Retina (tissue), 1 donor: ENCODE results near the gene AMN.
"Not testable (repeated sequence)": the region's sequence is repeated elsewhere in the genome, so short reads cannot be mapped to it uniquely, and the experiment has no call there.

Source experiments
- DNase-seq: peaks from one replicate; pipeline ENCODE4 v3.0.0-alpha.2; 2016

The AMN gene

DNA sequence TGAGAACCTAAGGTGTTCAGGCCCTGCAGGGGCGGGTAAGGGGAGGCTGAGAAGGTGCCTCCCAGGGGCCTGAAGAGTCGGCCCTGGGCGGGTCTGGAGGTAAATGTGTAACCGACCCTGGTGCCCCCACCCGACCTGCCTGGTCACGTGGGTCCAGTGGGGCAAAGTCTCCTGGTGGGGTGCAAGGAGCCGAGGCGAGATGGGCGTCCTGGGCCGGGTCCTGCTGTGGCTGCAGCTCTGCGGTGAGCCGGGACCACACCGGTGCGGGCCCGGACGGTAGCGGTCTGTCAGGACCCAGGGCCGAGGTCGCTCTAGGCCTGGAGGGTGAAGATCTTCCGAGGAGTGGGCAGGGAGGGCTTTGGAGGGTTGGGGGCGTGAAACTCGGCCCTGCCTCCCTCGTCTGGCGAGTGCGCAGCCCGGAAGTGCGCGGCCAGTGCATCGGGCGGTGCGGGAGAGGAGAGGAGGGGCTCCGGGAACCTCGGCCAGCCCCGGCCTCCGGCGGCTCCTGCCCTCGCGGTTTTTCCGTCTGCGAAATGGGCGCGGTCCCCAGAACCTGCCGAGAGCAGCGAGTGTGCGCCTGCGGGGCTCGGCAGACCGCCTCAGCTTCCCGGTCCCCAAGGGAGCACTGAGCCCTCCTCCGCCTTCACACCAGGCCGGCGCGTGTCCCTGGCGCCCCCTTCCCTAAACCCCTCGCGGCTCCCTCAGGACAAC lies at the start of gene AMN:
Gene AMN, plus strand, starts transcription at position 174 of the 711 bp plus-strand sequence. Its CDS starts 26 bp downstream, at position 200.
- peak; percentile 21 for DNase-seq

DNA sequence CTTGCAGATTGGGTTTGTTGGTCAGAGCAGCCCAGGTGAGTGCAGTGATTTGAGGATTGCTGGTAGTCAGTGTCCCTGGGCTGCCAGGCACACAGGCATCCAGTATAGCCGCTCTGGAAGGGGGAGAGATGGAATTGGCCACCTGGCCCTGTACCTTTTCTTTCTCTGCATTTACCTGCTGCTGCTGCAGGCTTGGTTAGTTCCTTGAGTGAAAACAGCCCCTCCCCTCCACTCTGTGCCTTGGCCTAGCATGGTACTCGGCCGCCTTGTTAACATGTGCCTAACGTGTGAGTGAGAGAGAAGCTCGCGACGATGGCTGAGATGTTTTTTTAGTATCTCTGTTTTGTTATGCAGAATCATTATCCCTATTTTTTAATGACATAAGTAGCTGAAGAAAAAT lies 49.3 kb upstream of the AMN start:
- no peak for DNase-seq

DNA sequence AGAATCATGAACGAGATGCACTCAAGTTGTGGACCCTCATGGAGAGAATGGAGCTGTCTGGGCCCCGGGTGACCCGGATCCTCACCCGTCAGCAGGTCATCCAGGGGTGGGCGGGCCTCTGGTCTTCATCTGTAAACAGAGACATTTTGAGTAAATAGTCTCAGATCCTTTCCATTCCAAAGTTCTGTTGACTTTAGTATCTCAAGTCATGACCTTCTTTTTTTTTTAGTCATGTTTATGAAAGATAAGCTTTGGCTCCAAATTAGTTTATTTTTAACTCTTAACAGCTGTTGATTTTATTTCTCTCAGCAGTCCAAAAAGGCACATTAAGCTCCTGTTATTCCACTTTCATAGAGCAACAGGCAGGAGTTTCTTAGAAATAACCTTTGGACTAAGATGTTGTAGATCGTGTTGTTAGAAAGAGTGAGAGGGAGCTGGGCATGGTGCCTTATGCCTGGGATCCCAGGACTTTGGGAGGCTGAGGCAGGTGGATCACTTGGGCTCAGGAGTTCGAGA lies 48.9 kb upstream of the AMN start:
- no peak for DNase-seq

DNA sequence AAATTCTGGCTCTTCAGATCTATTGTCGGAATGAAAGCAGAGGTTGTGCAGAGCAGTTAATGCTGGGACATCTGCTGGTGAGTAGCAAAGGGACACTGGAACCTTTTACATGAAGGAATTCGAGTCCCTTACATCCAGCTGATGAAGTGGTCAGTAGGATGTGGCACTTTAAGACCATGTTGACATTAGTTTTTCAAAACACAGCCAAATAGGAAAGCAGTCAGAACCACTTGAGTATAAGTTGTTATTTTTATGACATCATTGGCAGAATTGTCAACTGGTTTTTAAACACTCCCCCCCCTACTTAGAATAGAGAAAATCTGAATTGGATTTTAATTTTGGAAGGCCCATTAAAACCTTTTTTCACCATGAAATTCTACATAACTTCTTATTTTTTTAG lies 46.8 kb upstream of the AMN start:
- DNase-seq, result no peak

DNA sequence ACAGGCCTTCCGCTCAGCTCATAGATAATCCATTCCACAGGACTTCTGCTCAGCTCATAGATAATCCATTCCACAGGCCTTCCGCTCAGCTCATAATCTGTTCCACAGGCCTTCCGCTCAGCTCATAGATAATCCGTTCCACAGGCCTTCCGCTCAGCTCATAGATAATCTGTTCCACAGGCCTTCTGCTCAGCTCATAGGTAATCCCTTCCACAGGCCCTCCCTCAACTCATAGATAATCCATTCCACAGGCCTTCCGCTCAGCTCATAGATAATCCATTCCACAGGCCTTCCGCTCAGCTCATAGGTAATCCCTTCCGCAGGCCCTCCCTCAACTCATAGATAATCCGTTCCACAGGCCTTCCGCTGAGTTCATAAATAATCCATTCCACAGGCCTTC lies 45.0 kb upstream of the AMN start:
- DNase-seq, result not testable (repeated sequence)

DNA sequence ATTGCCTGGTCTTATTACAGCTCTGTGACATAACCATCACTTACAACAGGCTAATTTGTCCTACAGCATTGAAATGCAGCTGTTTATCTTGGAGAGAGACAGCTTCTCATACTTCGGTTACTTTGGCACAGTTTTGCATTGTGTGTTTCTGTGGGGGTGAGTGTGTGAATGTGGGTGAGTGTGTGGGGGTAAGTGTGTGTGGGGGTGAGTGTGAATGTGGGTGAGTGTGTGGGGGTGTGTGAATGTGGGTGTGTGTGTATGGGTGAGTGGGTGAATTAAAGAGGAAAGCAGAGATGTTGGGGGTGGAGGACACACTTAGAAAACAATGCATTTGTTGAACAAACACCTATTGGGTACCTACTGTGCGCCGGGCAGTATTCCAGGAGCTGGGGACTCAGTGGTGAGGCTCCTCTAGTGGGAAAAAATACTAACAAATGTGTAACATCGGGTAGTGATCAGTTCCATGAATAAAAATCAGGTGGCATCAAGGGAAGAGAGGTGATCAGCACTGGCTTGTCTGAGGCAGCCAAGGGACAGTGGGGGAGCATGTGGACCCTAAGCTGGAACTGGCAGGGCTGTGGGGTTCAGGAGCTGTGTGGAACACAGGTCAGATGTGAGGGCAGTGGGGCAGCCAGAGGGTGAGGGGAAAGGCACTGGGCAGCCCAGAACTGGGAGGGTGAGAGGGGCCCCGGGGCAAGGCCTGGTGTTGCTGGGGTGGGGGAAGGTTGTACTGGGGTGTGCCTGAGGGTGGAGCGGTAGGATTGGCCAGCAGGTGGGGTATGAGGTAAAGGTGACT lies 44.1 kb upstream of the AMN start:
- no peak for DNase-seq

DNA sequence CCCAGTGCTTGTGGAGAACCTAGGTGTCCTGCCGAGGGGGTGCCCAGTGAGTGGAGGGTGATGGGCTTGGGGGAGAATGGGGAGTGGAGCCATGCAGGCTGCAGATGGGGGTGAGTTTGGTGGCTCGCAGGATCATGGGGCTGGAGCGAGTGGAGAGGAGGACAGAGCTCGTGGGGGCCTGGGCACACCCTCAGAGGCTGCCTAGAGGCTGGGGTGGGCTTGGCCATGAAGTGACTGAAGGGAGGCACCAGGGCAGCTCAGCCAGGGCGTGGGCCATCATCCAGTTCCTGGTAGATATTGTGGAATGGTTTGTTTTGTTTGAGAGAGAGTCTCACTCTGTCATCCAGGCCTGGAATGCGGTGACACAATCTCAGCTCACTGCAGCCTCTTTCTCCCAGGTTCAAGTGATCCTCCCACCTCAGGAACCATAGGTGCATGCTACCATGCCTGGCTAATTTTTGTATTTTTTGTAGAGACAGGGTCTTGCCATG lies 43.4 kb upstream of the AMN start:
- DNase-seq, result no peak

DNA sequence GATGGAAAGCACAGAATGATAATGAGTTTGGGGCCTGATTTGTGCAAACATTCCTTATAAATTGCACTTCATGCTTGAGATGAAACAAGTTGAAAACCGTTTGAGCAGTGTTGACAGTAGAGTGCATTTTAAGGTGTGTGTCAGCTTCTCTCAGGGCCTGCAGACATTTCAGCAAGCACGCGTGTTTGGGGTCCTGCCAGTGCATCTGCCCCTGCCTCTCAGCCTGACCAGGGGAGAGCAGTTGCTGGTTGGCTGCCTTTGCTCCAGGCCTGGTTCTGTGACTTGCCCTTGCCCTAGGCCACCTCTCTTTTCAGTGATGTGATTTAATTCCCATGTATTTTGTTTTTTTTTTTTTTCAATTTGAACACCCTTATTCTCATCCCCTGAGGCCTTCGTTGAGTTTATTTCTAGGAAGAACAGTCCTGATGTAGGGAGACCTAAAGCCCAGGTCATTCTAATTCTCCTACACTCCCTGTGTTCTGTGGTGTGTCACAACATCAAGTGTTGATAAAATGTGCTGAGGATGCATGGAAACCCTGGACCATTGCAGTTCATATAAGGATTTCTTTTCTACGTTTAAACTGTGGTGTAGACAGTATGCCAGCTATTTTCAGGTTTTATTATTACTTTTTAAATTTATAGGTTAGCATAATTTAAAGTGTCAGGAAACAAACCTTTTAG lies 40.1 kb upstream of the AMN start:
- DNase-seq, result no peak

DNA sequence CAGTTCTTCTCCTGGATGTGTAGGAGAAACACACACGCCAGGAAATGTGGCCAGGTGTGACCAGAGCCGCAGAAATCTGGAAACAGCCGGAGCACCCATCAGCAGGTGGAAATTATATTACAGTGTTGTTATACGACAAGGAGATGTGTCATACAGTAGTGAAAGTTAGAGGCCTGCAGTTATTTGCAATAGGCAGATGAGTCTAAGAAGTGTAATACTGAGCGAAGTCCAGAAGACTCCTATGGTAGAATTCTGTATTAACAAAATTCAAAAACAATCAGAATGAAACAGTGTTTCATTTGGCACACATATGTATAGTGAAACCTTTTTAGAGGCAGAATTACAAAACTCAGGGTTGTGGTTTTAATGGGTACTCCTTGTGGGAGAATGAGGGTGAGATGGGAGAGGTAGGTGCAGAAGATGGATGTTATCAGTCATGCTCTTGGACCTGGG lies 39.3 kb upstream of the AMN start:
- no peak for DNase-seq

DNA sequence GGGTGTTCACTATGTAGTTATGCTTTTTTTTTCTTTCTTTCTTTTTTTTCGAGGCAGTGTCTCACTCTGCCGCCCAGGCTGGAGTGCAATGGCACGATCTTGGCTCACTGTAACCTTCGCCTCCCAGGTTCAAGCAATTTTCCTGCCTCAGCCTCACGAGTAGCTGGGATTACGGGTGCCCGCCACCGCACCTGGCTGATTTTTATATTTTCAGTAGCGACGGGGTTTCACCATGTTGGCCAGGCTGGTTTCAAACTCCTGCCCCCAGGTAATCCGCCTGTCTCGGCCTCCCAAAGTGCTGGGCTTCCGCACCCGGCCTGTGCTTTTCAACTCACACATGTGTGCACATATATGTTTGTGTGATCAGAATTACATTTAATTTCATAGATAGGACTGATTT lies 38.9 kb upstream of the AMN start:
- DNase-seq, result no peak

DNA sequence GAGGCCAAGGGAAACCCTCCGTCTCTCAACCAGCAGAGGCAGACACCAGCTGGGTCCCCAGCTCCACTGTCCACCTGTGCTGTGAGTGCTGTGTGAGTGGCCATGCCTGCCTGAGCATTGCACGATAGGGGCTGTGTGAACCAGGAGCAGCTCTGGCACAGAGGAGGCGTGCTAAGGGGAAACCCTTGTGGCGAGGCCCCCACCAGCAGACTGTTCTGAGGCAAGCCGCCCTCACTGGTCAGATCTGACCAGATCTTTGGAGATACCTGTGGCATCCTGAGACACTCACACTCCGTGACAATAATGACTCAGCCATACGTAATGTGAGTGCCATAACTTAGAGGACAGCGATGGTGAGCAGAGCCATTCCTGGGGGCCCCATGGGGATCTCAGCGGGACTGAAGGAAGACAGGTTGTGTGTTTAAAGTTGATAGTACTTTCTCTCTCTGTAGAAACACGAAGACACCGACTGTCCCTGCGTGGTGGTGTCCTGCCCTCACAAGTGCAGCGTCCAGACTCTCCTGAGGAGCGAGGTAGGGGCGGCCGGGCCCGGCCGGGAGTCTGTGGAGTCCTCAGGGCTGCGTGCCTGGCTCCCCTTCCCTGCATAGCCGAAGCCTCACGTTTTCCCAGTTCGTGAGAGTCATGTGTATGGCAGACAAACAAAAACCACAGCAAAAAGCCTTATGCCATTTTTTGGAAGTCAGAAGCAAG lies 36.6 kb upstream of the AMN start:
- no peak for DNase-seq

DNA sequence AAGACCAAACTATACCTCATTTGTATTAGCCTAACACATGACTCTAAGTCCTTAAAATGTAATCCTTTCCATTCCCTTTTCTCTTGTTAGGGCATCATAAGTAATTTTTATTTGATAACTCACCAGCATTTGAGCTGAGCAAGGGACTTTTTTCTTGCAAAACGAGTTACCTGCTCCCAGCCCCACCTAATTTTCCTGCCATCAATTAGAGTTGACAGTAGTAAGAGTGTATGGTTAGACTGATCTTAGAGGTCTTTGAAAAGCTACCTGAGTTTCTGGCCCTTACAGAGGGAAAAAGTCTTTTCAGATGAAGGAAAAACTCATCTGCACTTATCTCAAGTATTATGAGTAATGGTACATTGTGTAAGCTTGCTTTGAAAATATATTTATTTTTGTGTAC lies 33.7 kb upstream of the AMN start:
- no peak for DNase-seq

DNA sequence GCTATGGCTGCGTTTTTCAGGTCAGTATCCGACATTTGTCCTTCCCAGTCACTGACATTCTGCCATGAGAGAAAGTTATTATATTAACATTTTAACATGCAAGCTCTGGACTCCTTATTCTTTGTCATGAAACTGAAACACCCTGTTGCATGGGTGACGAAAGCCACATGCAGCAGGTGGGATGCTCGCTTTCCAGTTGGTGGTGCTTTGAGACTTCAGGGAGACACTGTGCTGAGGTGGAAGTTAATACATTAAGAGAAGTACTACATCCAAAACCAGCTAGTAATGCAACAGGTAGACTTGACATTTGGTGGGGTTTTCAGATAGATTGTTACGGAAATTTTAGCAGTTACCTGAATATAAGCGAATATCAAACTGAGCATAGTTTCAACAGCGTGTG lies 32.8 kb upstream of the AMN start:
- DNase-seq, result no peak

DNA sequence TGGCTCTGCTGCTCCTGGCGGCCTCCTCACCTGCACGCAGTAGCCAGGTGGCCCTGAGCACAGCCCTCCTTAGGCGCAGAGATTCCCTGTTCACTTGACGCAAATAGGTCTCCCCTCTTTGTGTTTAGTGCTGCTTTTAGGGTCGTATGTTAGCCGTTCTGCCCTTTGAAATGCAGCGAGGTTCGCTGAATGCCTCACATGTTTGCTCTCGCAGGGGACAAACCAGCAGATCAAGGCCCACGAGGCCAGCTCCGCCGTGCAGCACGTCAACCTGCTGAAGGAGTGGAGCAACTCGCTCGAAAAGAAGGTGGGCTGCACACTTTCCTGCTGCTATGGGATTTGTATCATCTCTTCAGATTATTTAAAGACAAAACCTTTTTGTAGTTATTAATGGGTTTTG lies 31.4 kb upstream of the AMN start:
- DNase-seq, result no peak

DNA sequence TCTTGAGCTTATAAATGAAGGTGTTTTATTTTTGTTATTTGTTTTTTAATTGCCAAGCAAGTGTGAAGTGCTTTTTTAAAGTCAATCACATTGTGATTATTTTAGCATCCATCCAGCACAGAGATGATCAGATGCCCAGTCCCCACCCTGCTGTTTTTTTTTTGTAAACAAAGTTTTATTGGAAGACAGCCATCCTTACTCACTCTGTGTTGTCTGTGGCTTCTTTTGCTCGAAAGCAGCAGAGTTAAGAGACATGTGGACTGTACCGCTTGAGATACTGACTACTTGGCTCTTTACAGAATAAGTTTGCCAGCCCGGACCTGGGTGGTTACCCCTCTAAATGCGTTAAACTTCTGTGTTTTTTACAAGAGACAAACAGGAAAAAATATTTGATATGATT lies 30.9 kb upstream of the AMN start:
- DNase-seq, result no peak

DNA sequence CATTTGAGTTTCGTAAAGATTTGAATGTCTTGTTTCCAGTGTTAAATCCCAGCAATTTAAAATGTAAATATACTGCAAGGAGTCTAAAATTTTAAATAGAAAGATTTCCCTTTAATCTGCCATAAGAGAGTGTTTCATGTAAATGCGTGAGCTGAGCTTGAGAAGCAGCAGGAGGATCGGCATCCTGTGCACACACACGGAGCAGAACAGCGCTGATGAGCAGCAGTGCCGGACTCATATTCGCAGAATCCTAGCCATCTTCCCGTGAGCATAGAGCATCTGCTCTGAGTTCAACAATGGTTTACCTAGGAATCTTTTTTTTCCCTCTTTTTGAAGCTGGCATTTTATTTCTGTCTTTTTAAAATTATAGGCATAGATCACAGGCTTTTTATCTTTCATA lies 29.8 kb upstream of the AMN start:
- DNase-seq, result no peak

DNA sequence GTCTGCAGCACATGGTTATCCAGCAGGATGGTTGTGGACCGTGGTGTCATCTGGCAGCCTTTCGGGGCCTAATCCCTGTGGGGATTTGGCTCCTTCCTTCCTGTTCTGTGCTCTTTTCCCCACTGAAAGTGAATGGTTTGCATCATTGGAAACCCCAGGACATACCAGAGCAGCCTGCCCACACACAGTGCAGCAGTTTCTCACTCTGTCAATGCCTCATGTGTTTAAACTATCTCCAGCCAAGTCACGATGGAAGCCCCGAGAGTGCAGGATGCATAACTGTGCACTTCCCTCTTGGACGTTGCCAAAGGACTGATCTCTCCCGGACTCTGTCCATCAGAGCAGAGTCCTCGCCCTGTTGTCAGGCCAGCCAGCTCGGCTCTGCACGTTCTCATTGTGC lies 29.0 kb upstream of the AMN start:
- no peak for DNase-seq

DNA sequence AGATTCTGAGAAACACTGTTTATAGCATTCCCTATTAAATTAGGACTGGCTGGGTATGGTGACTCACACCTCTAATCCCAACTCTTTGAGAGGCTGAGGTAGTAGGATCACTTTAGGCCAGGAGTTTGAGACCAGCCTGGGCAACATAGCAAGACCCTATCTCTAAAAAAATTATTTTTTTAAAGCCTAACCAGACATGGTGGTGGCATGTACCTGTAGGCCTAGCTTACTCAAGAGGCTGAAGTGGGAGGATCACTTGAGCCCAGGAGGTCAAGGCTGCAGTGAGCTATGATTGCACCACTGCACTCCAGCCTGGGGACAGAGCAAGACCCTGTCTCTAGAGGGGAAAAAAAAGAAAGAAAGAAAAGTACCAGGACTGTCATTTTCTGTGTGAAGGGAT lies 25.7 kb upstream of the AMN start:
- DNase-seq, result not testable (repeated sequence)

DNA sequence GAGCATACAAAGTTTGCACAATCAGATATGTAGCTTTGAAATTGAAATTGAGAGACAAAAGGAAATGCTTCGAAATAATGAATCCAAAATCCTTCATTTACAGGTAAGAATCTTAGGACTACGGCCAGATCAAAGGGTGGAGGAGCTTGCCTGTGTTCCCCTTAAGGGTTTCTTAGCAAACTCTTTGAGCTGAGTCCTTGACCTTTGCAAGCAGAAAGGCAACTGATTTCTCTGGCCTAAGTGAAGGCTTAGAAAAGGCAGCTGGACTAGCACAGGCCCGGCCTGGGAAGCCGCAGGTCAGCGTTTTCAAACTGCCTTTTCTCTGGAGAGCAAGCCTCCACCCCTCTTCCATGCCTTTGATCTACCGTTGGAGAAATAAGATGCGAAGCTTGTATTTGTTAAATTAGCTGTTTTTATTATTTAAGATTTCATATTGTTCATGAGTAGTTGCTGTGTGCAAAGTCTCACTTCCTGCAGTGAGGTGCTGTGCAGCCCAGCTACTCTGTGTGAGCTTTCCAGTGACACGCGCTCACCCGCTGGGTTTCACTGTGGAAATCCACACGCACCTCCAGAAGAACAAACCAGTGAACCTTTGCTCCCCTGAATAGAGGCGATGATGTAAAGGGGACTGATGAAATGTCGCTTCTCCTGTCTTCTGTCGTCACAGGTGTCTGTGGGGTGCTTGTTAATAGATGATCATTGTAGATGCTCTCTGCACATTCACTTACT lies 25.0 kb upstream of the AMN start:
- no peak for DNase-seq

DNA sequence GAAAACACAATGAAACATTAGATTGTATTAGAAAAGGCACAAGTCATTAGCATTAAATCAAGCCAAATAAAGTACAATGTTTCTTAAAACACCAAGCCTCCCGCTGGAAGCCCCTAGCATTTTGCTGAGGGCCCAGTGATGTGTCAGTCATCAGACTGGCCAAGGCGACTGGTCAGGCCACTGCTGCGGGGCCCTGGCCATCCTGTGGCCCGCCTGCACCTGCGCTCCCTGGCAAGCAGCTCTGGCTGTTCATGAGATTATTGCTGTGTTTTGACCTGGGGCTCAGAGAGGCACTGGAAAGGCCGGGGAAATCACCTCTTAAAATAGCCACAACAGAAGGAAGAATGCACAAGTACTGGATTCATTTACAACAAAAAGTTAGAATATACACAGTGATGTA lies 24.2 kb upstream of the AMN start:
- no peak for DNase-seq

DNA sequence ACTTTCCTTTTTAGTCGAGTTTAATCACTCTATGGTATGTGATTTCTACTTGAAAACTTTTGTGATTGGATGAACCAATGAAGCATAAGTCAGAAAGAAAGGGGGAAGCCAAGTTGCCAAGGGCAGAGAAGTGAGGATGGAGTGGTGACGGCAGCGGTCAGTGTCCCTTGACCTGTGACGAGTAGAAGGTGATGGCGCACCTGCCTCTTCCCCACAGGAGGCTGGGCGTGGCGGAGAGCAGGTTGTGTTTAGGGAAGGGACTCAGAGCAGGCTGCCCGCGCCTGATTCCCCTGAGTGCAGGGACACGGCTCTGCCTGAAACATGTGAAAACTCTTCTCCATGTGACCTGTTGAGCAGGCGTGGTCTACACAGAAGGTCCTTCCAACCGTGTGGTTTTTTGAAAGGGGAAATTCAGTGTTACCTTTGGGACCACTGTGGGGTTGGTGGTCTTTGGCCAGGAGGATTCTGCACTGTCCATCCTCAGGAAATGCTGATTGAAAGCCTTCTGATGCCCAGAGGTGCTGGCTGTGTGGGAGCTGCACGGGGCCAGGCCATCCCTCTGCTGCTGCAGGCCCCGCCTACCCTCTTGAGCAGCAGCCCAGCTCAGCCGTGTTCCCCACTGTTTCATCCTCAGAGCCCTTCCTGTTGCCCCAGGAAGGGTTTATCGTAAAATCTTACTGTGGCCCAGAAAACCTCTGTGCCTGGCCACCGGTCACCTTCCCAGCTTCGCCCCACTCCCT lies 23.5 kb upstream of the AMN start:
- DNase-seq, result no peak
